K562 (cell line): ENCODE measurements around the gene VAC14. TPM values are rescaled to one million over a fixed set of nuclear protein-coding genes. Genes with fewer than 3 reads are reported as not detected.

Experiments
- BRCA1 ChIP-seq, 2 experiments: fragments of 450-650 bp in 1 of 2; sonication (generic) in 1 of 2; formaldehyde crosslinking in 1 of 2; IDR thresholded peaks; 2 replicates each; pipeline versions ENCODE4 v1.5.0 to v1.6.1; 2017 to 2020; ENCODE audit warnings: mild to moderate bottlenecking in 1 of 2, missing genetic modification reagents in 1 of 2
- E4F1 ChIP-seq: fragments of 250-450 bp; sonication (Bioruptor Pico); IDR thresholded peaks from 2 replicates; pipeline ENCODE4 v1.5.0; 2021; ENCODE audit warnings: mild to moderate bottlenecking, borderline replicate concordance
- NCOA6 ChIP-seq: fragments of 450-650 bp; IDR thresholded peaks from 2 replicates; pipeline ENCODE4 v1.6.1; 2017; ENCODE audit warnings: mild to moderate bottlenecking
- RBM25 ChIP-seq: fragments of 200-400 bp; formaldehyde crosslinking; IDR thresholded peaks from 2 replicates; pipeline ENCODE4 v1.6.1; 2018; ENCODE audit warnings: low read length, low read depth, moderate library complexity; ENCODE audit not compliant: severe bottlenecking
- ZKSCAN3 ChIP-seq: fragments of 250-450 bp; sonication (Bioruptor Pico); IDR thresholded peaks from 2 replicates; pipeline ENCODE4 v1.4.0; 2020
- ZNF140 ChIP-seq: fragments of 250-450 bp; sonication (Bioruptor Pico); IDR thresholded peaks from 2 replicates; pipeline ENCODE4 v1.8.0; 2021; ENCODE audit warnings: moderate library complexity, mild to moderate bottlenecking, inconsistent platforms
- ZNF217 ChIP-seq: sonication (generic); formaldehyde crosslinking; IDR thresholded peaks from 2 replicates; pipeline ENCODE4 v1.8.0; 2022; ENCODE audit warnings: mild to moderate bottlenecking, missing genetic modification reagents
- polyA plus RNA-seq, 8 experiments: library from polyadenylated mRNA; depleted of rRNA in 4 of 8; stranded (reverse) in 5 of 8; unstranded in 3 of 8; fragments of >200 nt; fragmentation: Nextera tagmentation in 2 of 8; fragmentation: Illumina TruSeq in 1 of 8; extraction: Ambion mirVana in 2 of 8; extraction: Trizol in 1 of 8; gene quantifications; 2 replicates each; pipeline versions ENCODE4 v1.2.1 to v1.2.3, GENCODE V29; 2011 to 2014; ENCODE audit warnings: inconsistent platforms in 1 of 8, missing spikeins in 1 of 8
- total RNA-seq, 7 experiments: library from RNA; depleted of rRNA in 6 of 7; stranded (reverse); fragments of >200 nt in 6 of 7; fragmentation: Illumina TruSeq in 2 of 7; extraction: Trizol in 2 of 7; gene quantifications; 2 replicates each; pipeline versions ENCODE4 v1.2.1 to v1.2.3, GENCODE V29; 2011 to 2021; ENCODE audit warnings: low replicate concordance in 1 of 7
- TF ChIP-seq, protein P1 (sequence below), 2 experiments: fragments of 450-650 bp; formaldehyde crosslinking in 1 of 2; IDR thresholded peaks; 2 replicates each; pipeline versions ENCODE4 v1.4.0 to v1.6.1; 2014 to 2020; ENCODE audit warnings: mild to moderate bottlenecking in 2 of 2, borderline replicate concordance in 1 of 2, low read depth in 1 of 2
- TF ChIP-seq, protein P2 (sequence below): IDR thresholded peaks from 3 replicates; pipeline ENCODE4 v1.6.1; 2011; ENCODE audit warnings: borderline replicate concordance, mild to moderate bottlenecking; ENCODE audit not compliant: insufficient read length, insufficient read depth

VAC14 gene
- total and polyA plus RNA-seq, 9 of the 15 experiments (the other 6 are each of a cell fraction or from before 2014, with no cell fraction given), result 1.3 to 41.6 (median 26.6) TPM

DNA sequence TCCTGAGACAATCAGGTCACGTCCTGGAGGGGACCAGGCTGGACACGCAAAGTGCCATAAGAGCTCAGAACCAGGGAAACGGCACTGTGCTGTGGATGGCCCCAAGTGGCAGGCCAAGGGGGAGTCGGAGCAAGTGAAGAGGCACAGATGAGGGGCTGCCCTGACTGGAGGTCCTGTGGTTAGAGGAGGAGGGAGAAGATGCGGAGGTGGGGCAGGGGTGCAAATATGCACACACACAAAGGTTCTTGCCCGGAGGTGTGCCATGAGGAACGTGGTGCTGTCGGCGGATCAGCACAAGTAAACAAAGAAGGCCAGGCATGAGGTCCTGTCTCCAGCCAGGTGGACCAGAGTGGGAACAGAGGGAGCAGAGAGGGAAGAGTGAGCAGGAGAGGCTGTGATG is 23.5 kb downstream of the VAC14 start (continued):
- TF ChIP-seq, protein P1, sequence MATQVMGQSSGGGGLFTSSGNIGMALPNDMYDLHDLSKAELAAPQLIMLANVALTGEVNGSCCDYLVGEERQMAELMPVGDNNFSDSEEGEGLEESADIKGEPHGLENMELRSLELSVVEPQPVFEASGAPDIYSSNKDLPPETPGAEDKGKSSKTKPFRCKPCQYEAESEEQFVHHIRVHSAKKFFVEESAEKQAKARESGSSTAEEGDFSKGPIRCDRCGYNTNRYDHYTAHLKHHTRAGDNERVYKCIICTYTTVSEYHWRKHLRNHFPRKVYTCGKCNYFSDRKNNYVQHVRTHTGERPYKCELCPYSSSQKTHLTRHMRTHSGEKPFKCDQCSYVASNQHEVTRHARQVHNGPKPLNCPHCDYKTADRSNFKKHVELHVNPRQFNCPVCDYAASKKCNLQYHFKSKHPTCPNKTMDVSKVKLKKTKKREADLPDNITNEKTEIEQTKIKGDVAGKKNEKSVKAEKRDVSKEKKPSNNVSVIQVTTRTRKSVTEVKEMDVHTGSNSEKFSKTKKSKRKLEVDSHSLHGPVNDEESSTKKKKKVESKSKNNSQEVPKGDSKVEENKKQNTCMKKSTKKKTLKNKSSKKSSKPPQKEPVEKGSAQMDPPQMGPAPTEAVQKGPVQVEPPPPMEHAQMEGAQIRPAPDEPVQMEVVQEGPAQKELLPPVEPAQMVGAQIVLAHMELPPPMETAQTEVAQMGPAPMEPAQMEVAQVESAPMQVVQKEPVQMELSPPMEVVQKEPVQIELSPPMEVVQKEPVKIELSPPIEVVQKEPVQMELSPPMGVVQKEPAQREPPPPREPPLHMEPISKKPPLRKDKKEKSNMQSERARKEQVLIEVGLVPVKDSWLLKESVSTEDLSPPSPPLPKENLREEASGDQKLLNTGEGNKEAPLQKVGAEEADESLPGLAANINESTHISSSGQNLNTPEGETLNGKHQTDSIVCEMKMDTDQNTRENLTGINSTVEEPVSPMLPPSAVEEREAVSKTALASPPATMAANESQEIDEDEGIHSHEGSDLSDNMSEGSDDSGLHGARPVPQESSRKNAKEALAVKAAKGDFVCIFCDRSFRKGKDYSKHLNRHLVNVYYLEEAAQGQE (IDR thresholded peaks at IDR 0.05; ENCODE audit: borderline replicate concordance), result no peak
- TF ChIP-seq, protein P1 (CRISPR knock-in tag; IDR thresholded peaks at IDR 0.05; ENCODE audit: low read depth), result no peak
- TF ChIP-seq ZKSCAN3 (CRISPR knock-in tag) (no peak), RBM25 (no peak), NCOA6 (no peak), E4F1 (CRISPR knock-in tag) (no peak), BRCA1 (IDR thresholded peaks at IDR 0.05) (no peak), BRCA1 (CRISPR knock-in tag; IDR thresholded peaks at IDR 0.05) (no peak), ZNF140 (CRISPR knock-in tag) (no peak), ZNF217 (CRISPR knock-in tag) (no peak)
- TF ChIP-seq, protein P2, sequence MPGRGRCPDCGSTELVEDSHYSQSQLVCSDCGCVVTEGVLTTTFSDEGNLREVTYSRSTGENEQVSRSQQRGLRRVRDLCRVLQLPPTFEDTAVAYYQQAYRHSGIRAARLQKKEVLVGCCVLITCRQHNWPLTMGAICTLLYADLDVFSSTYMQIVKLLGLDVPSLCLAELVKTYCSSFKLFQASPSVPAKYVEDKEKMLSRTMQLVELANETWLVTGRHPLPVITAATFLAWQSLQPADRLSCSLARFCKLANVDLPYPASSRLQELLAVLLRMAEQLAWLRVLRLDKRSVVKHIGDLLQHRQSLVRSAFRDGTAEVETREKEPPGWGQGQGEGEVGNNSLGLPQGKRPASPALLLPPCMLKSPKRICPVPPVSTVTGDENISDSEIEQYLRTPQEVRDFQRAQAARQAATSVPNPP, result no peak
